Fibroblast of lung (primary cell): Measurements from ENCODE around the gene EXO1.

Source experiments
- EZH2 ChIP-seq: IDR thresholded peaks from 2 replicates; pipeline ENCODE4 v1.5.1; 2012; ENCODE audit warnings: low read length, control low read depth, mild to moderate bottlenecking; ENCODE audit errors: missing control alignments
- TF ChIP-seq, protein P1 (sequence below), 2 donors: IDR thresholded peaks in 1 of 2; conservative IDR thresholded peaks in 1 of 2; 1 replicate in 1 of 2; 2 replicates in 1 of 2; pipeline ENCODE4 v1.5.1; 2011 to 2012; ENCODE audit warnings: low read length in 2 of 2, control low read depth in 1 of 2, inconsistent platforms in 1 of 2, low read depth in 1 of 2, mild to moderate bottlenecking in 1 of 2

DNA sequence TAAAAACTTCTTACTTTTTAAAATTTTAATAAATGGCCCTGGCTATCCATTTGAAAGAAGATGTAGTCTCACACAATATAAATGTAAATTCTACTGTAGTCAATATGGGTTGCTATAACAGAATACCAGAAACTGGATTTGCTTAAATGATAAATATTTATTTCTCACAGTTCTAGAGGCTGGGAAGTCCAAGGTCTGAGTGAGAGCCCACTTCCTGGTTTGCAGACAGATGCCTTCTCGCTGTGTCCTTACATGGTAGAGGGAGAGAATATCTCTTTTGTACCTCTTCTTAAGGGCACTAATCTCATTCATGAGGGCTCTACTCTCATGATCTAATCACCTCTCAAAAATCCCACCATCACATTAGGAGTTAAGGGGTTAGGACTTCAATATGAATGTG lies 35.2 kb downstream of the EXO1 start:
- TF ChIP-seq, protein P1, sequence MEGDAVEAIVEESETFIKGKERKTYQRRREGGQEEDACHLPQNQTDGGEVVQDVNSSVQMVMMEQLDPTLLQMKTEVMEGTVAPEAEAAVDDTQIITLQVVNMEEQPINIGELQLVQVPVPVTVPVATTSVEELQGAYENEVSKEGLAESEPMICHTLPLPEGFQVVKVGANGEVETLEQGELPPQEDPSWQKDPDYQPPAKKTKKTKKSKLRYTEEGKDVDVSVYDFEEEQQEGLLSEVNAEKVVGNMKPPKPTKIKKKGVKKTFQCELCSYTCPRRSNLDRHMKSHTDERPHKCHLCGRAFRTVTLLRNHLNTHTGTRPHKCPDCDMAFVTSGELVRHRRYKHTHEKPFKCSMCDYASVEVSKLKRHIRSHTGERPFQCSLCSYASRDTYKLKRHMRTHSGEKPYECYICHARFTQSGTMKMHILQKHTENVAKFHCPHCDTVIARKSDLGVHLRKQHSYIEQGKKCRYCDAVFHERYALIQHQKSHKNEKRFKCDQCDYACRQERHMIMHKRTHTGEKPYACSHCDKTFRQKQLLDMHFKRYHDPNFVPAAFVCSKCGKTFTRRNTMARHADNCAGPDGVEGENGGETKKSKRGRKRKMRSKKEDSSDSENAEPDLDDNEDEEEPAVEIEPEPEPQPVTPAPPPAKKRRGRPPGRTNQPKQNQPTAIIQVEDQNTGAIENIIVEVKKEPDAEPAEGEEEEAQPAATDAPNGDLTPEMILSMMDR (conservative IDR thresholded peaks at IDR 0.05 in 1 of 2, IDR thresholded peaks at IDR 0.05 in 1 of 2; ENCODE audit: low read depth in 1 of 2, low read length in 2 of 2) = no peak
- no peak for TF ChIP-seq EZH2
